Motor neuron (in vitro differentiated cells): ENCODE data around the gene CIDEA. TPM values are rescaled to one million over a fixed set of nuclear protein-coding genes. Genes with fewer than 3 reads are reported as not detected.
A peak's percentile ranks its signal among the peaks of the same experiment; 100 is the strongest.

Experiments
- ATAC-seq, 8 experiments: fragments of 200-7000 bp; cut with Tn5 transposase; replicated peaks in 6 of 8; 2 replicates each; pipeline ENCODE4 v1.8.0; 2021; ENCODE audit warnings: mild to moderate bottlenecking in 8 of 8, moderate library complexity in 8 of 8
- H3K27ac ChIP-seq, 2 donors: fragments of 250-450 bp; sonication (Bioruptor Pico); 2 replicates each; pipeline ENCODE4 v1.9.0; 2021; ENCODE audit warnings: antibody characterized with exemption in 2 of 2, mild to moderate bottlenecking in 2 of 2, moderate library complexity in 1 of 2
- H3K4me1 ChIP-seq, 2 donors: fragments of 250-450 bp; sonication (Bioruptor Pico); replicated peaks in 1 of 2; 2 replicates each; pipeline ENCODE4 v1.6.1; 2021; ENCODE audit warnings: antibody characterized with exemption in 2 of 2, mild to moderate bottlenecking in 2 of 2, moderate library complexity in 1 of 2
- H3K4me3 ChIP-seq, 5 donors: fragments of 250-450 bp; sonication (Bioruptor Pico); 2 replicates each; pipeline ENCODE4 v1.9.0; 2021; ENCODE audit warnings: antibody characterized with exemption in 5 of 5, mild to moderate bottlenecking in 5 of 5, moderate library complexity in 4 of 5
- WGBS, 10 experiments: fragments of 450-650 bp; shearing (Covaris generic); methylation state at CpG; one replicate each; pipeline ENCODE4 v1.0.0; 2022; 5-methylcytosine and 5-hydroxymethylcytosine counted together
- in situ Hi-C, 9 experiments: fragments of 400-800 bp; cut with MboI; loops; one replicate each; pipeline ENCODE4 v1.15.0; 2021; ENCODE audit warnings: low sequenced_read_pairs in 9 of 9, low pct_unique_long_range_greater_than_20kb in 2 of 9; ENCODE audit not compliant: unreplicated experiment in 9 of 9
- total RNA-seq, 8 experiments: library from RNA; unstranded; fragments of 300-600 nt; gene quantifications; 2 replicates each; pipeline versions ENCODE4 v1.2.3 to v1.2.4, GENCODE V29; 2022

The CIDEA gene
- total RNA-seq, 8 experiments from 2014 or later, result 0.14 to 0.31 TPM; not detected in 6

GRCh38 chr18:12296457-12296856 is 42.3 kb downstream of the CIDEA start:
- in situ Hi-C loops, result no loop called here
- no peak overlapping the region for H3K27ac ChIP-seq
- H3K4me1 ChIP-seq, result no peaks in the 10 kb centered on the region
- WGBS, 10 experiments, result 75 to 80% methylated on average over 1 of the region's 1 CpG; no CpG with 5 or more reads in 8 of the 10 experiments
- H3K4me3 ChIP-seq, result no peak overlapping the region
- ATAC-seq, result peak in 3 of 8 experiments; percentile 90 to 93 (median 91)

GRCh38 chr18:12299862-12300261 is 45.7 kb downstream of the CIDEA start:
- no peak overlapping the region for H3K27ac ChIP-seq
- no peaks in the 10 kb centered on the region for H3K4me1 ChIP-seq
- in situ Hi-C loops, result no loop called here
- H3K4me3 ChIP-seq, result no peak overlapping the region
- WGBS, 10 experiments, result 46 to 100% (median 79%) methylated on average over 1 to 2 of the region's 2 CpGs; no CpG with 5 or more reads in 6 of the 10 experiments
- ATAC-seq, result no peak

DNA sequence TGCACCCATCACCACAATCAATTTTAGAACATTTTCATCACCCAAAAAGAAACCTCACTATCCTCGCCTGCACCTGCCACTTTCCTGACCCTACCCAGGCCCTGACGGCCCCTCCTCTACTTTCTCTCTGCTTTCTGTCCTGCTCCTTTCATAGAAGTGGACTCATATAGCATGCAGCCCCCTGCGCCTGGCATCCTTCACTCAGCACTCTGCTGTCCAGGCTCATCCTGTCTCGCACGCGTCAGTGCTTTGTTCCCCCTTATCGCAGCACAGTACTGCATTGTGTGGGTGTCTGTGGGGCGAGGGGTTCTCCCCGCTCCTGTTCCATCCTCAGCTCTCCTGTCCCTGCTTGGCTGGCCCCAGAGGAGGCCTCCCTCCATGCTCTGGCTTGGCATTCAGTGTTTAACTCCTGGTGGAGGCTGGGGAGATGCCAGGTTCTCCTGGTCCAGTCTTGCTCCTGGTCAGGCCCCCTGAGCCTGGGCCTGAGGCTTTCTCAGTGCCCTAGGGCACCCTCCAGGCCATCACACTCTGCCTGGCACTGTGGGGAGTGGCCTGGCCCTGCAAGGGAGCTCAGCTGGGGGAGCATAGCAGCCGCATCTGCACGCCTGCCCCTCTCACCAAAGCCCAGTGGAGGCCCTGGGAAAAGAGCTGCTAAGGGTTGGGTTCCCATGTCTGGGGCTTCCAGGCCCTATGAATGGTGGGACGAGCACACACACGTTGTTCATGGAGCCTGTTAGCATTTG is 47.3 kb downstream of the CIDEA start:
- ATAC-seq, result no peak
- in situ Hi-C loops, result no loop called here

GRCh38 chr18:12302391-12303147 is 48.4 kb downstream of the CIDEA start:
- 43 to 86% (median 62%) methylated on average over 3 to 11 of the region's 14 CpGs; no CpG with 5 or more reads in 4 of the 10 experiments for WGBS, 10 experiments
- Histone ChIP-seq H3K27ac (no peak overlapping the region), H3K4me1 (no peaks in the 10 kb centered on the region), H3K4me3 (no peak overlapping the region)
- in situ Hi-C loops, result no loop called here
- ATAC-seq, result peak in 3 of 8 experiments; percentile 26 to 70 (median 67)

More for the DNA sequence above, 47.3 kb downstream of the CIDEA start:
- Histone ChIP-seq H3K4me3 (no peak overlapping the region), H3K4me1 (no peaks in the 10 kb centered on the region), H3K27ac (no peak overlapping the region)
- WGBS, 10 experiments, result 75 to 100% (median 93%) methylated on average over 1 to 7 of the region's 13 CpGs; no CpG with 5 or more reads in 3 of the 10 experiments

DNA sequence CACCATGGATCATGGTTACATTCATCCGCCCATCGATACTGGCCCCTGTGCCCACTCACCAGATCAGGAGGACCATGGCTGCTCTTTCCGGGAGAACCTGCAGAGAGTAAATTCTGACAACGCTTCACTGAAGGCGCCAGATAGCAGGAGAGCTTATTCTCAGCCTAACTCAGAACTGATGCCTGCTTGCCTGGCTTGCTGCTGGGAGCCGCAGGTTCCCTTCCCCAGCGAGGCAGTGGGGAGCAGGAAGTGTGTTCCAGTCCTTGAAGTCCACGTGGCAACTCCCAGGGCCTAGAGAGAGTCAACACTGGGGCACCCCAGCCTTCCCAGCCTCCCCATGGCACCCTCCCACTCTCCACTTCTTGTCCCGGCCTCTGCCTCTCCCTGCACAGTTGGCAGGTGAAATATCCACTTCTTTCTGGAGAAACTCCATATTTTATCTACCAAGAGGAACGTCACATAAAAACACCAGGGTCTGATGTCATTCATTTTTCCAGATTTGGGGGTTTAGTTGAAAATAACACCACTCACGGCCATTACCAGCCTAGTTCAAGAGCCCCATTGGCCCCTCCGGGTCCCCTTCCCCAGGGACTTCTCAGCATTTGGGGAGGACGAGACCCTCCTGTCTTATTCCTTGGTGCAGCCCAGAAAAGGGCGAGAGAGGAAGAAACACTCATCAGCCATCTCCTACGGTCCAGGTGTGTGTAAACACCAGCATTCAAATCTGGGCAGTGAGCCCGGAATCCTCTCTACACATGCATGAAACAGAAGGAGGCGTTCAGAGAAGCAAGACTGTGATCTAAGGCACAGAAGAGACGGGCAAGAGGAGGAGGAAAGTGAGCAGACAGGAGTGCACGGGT is 50.4 kb downstream of the CIDEA start:
- Histone ChIP-seq H3K4me1 (peaks cover 0 to 2% of the 10 kb centered on the region in 2 donors), H3K4me3 (no peak overlapping the region), H3K27ac (no peak overlapping the region)
- 54 to 100% (median 94%) methylated on average over 1 to 7 of the region's 19 CpGs; no CpG with 5 or more reads in 2 of the 10 experiments for WGBS, 10 experiments
- in situ Hi-C loops, result no loop called here
- ATAC-seq, result no peak

GRCh38 chr18:12305211-12305610 is 51.0 kb downstream of the CIDEA start:
- WGBS, 10 experiments, result 60 to 100% (median 95%) methylated on average over 1 to 5 of the region's 12 CpGs; no CpG with 5 or more reads in 6 of the 10 experiments
- no peak for ATAC-seq
- Histone ChIP-seq H3K4me3 (no peak overlapping the region), H3K27ac (no peak overlapping the region), H3K4me1 (peaks cover 0 to 6% of the 10 kb centered on the region in 2 donors)
- in situ Hi-C loops, result no loop called here

DNA sequence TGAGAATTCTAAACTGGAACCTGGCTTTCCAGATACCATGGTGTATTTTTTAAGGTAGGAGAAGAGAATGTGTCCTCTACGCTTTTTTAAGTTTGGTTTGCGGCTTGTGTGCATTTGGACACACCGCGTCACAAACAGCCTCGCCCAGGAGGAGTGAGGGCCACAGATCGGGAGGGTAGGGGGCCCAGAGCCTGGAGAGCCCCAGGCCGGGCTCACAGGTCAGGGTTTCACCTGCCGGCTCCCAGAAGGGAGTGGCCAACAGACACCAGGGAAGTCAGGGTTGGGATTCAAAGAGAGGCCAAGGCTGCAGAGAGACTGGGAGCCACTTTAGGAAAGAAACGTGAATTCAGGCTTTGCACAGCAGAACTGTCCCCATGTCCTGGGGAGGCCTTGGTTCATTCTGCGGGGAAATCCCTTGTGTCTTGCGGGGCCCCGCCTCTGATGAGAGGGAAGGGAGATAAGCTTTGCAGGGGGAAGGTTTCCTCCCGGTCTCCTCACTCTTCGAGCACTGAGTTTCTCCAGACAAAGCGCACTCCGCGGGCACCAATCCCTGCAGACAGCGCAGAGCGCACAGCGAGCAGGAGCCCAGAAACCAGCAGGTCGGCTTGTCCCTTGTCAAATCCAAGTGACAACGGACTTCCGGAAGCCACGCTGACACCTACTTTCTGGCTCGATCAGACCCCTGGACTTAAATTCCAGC is 51.9 kb downstream of the CIDEA start:
- H3K4me1 ChIP-seq, result peaks cover 0 to 6% of the 10 kb centered on the region in 2 donors
- H3K4me3 ChIP-seq, result no peak overlapping the region
- no peak for ATAC-seq
- H3K27ac ChIP-seq, result no peak overlapping the region
- in situ Hi-C loops, result no loop called here
- WGBS, 10 experiments, result 56 to 98% (median 73%) methylated on average over 4 to 15 of the region's 25 CpGs; no CpG with 5 or more reads in 2 of the 10 experiments

- 7 to 69% (median 45%) methylated on average over 4 to 26 of the region's 39 CpGs; no CpG with 5 or more reads in 1 of the 10 experiments for WGBS, 10 experiments
- H3K27ac ChIP-seq, result no peak overlapping the region
- peak; percentile 4 to 50 (median 22) for ATAC-seq
- in situ Hi-C loops, result no loop called here
- H3K4me3 ChIP-seq, result peak overlapping the region; percentile 43 to 73 (median 63)
- H3K4me1 ChIP-seq, result peaks cover 0 to 6% of the 10 kb centered on the region in 2 donors
Measured at GRCh38 chr18:12306752-12307700, 52.9 kb downstream of the CIDEA start.

- H3K4me3 ChIP-seq, result peak within 1 kb of the TSS; percentile 43 to 73 (median 63)
- ATAC-seq, result peak; percentile 43 to 81 (median 72)
- in situ Hi-C loops, result no loop called here
- H3K4me1 ChIP-seq, result peaks cover 0 to 6% of the 10 kb centered on the region in 2 donors
- H3K27ac ChIP-seq, result no peak within 1 kb of the TSS
- WGBS, 10 experiments, result 0 to 3% (median 0%) methylated on average over 4 to 6 of the region's 88 CpGs; no CpG with 5 or more reads in 7 of the 10 experiments
Measured at GRCh38 chr18:12307701-12308385, 53.7 kb downstream of the CIDEA start, which contains the start of gene TUBB6. Gene TUBB6 (plus strand): TSS chr18:12308241. CDS start chr18:12308293, 52 bp downstream.

GRCh38 chr18:12308386-12309100 is 54.4 kb downstream of the CIDEA start:
- peaks cover 0 to 6% of the 10 kb centered on the region in 2 donors for H3K4me1 ChIP-seq
- in situ Hi-C loops, result no loop called here
- no peak overlapping the region for H3K27ac ChIP-seq
- 0 to 5% (median 0%) methylated on average over 3 to 10 of the region's 81 CpGs; no CpG with 5 or more reads in 5 of the 10 experiments for WGBS, 10 experiments
- peak overlapping the region; percentile 43 to 73 (median 63) for H3K4me3 ChIP-seq
- peak; percentile 66 to 83 (median 75) for ATAC-seq
